AG09319 (cell line): ENCODE data around the gene SYNJ2.

Source experiments
- DNase-seq: peaks from one replicate; pipeline ENCODE4 v3.0.0-alpha.2; 2010; ENCODE audit warnings: low read depth; ENCODE audit errors: extremely low read depth
- CTCF ChIP-seq: IDR thresholded peaks from 2 replicates; pipeline ENCODE4 v1.5.1; 2011; ENCODE audit warnings: low read depth, mild to moderate bottlenecking, inconsistent platforms, low read length, moderate library complexity

SYNJ2 gene

GRCh38 chr6:158086054-158086503, 104.4 kb downstream of the SYNJ2 start:
- no peak for DNase-seq
- TF ChIP-seq CTCF, result no peak

GRCh38 chr6:158086504-158087223, 105.0 kb downstream of the SYNJ2 start:
- DNase-seq, result peak; percentile 42
- TF ChIP-seq CTCF, result no peak

DNA sequence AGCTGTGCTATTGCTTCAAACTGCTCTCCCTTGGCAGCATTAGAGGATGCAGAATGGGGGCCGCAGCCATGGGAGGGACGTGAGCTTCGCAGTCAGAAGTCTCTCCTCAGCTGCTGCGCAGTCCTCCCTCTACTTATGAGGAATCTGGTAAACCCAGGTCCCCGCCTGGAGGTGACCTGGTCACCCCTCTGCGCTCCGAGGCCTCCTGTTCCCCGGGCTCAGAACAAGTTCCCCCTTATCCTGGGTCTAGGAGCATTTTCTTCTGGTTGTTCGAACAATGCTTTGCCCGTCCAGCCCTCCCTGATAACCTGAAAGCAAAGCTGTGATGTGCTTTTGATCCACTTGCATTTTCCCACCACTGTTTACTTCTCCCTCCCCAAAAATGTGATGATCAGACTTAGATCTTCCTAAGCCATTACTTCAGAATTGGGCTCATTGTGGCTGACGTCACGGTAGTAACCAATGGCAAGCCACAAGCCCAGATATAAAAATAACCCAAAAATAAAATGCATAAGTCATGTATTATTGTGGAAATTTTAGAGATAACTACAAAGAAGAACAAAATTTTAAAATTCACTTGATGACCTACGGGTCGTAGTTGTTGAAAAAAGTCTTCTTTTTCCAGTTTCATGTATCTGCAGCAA, 105.7 kb downstream of the SYNJ2 start:
- TF ChIP-seq CTCF, result no peak
- DNase-seq, result no peak

GRCh38 chr6:158092806-158093205, 111.1 kb downstream of the SYNJ2 start:
- DNase-seq, result no peak
- TF ChIP-seq CTCF, result no peak

DNA sequence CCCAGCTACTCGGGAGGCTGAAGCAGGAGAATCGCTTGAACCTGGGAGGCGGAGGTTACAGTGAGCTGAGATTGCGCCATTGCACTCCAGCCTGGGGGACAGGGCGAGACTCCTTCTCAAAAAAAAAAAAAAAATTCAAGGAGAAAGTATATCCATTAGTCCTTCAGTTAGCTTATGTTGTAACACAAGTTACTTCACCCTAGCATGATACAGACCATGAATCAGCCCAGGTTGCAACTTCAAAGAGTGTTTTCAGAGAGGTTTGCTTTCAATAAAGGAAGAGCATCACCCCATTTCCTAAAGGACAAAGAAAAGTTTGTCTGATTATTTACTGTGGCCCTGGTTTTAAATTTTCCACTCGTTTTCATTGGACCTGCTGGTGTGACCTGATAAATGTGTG, 113.4 kb downstream of the SYNJ2 start:
- TF ChIP-seq CTCF, result no peak
- DNase-seq, result no peak

- TF ChIP-seq CTCF, result no peak
- DNase-seq, result no peak
Measured at GRCh38 chr6:158095671-158096070, 114.0 kb downstream of the SYNJ2 start.

DNA sequence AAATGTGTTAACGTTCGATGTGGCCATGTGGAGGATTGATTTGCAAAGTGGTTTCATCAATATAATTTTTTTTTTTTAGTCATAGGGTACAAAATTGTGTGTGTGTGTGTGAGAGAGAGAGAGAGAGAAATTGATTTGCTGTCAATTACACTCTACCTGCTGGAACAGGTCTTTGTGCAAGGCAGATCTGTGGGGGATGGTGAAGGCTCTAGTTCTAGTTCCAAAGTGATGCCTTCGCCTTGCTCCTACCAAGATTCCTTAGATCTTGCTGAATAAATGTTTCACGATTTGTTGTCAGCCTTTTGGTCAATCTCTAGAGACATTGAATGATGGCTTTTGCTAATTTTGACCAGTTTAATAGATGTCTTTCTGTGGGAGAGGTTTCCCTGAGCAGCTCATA, 121.6 kb downstream of the SYNJ2 start:
- no peak for DNase-seq
- TF ChIP-seq CTCF, result no peak
